ENCODE data around the gene MDK.

DNA sequence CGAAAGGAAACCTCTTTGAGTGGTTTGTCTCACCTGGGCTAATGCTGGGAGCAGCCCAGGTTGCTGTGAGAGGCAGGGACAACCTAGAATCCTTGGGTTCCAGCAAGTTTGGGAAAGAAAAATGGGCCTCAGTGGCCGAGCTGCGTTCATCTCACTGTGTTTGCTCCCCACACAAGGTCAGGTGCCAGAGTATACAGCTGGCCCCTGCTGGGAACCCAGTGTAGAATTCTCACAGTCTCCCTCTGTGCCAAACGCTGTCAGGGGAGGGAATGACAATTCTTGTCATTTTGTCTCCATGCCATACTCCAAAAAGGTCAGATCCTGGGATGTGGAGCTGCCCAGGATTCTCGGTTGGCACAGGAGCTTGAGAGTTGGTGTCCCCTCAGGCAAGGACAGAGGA, 29.9 kb upstream of the MDK start:
- TF ChIP-seq EZH2phosphoT487 (IDR thresholded peaks at IDR 0.05; ENCODE audit: low read depth, severe bottlenecking, unreplicated experiment) (no peak), EZH2 (IDR thresholded peaks at IDR 0.05; ENCODE audit: borderline replicate concordance) (no peak)
